Mesenteric fat pad (tissue), 1 donor: Measurements from ENCODE around the gene RBBP9. TPM values are rescaled to one million over a fixed set of nuclear protein-coding genes. Genes with fewer than 3 reads are reported as not detected.
"Not testable (repeated sequence)": the region's sequence is repeated elsewhere in the genome, so short reads cannot be mapped to it uniquely, and the experiment has no call there.

Source experiments
- DNase-seq: peaks from one replicate; pipeline ENCODE4 v3.0.0-alpha.2; 2020; ENCODE audit warnings: low spot score
- microRNA-seq: library from miRNA; unstranded; fragments of <30 nt; microRNA quantifications from one replicate; pipeline ENCODE4 v1.2.0, GENCODE V29; 2020; ENCODE audit warnings: borderline number of aligned reads
- total RNA-seq: library from RNA; stranded (reverse); fragmentation: NEBNext Ultra II Directional; extraction: Animal tissue kit (Norgen Biotek cat#: 25700); gene quantifications from one replicate; pipeline ENCODE4 v1.2.1, GENCODE V29; 2021
- donor health status: DM: yes; HTN: yes; CAD: no.

RBBP9 gene
- total RNA-seq, 1 donor from 2014 or later, result 16.9 TPM

- no peak for DNase-seq
Observed at GRCh38 chr20:18506744-18507143, 9.7 kb upstream of the RBBP9 start.

GRCh38 chr20:18504479-18505060 is 7.5 kb upstream of the RBBP9 start:
- DNase-seq, result no peak

- not testable (repeated sequence) for DNase-seq
Observed at GRCh38 chr20:18501672-18502071, 4.6 kb upstream of the RBBP9 start.

GRCh38 chr20:18497603-18498002 is 578 bp upstream of the RBBP9 start:
- DNase-seq, result no peak

- DNase-seq, result no peak
Observed at GRCh38 chr20:18496042-18496441, 983 bp downstream of the RBBP9 start.

GRCh38 chr20:18488301-18488700 is 8.7 kb downstream of the RBBP9 start:
- DNase-seq, result no peak

- DNase-seq, result no peak
Observed at GRCh38 chr20:18481596-18481995, 15.4 kb downstream of the RBBP9 start.

- DNase-seq, result no peak
Observed at GRCh38 chr20:18477821-18478220, 19.2 kb downstream of the RBBP9 start.

GRCh38 chr20:18477218-18477617 is 19.8 kb downstream of the RBBP9 start:
- no peak for DNase-seq

GRCh38 chr20:18466894-18467730 is 29.9 kb downstream of the RBBP9 start, which contains the start of the genes DZANK1 and POLR3F:
TSS of gene DZANK1 (minus strand) at chr20:18467030. CDS start at chr20:18465358, 1,672 bp downstream.
TSS of gene POLR3F (plus strand) at chr20:18467390. CDS start at chr20:18467507, 117 bp downstream.
- peak; percentile 97 for DNase-seq

GRCh38 chr20:18466574-18466893 is 30.5 kb downstream of the RBBP9 start:
- no peak for DNase-seq

GRCh38 chr20:18465536-18466200 is 31.4 kb downstream of the RBBP9 start:
- DNase-seq, result no peak

- no peak for DNase-seq
Observed at GRCh38 chr20:18456600-18456999, 40.4 kb downstream of the RBBP9 start.

- no peak for DNase-seq
Observed at GRCh38 chr20:18443886-18444285, 53.1 kb downstream of the RBBP9 start.

GRCh38 chr20:18440403-18440802 is 56.6 kb downstream of the RBBP9 start:
- DNase-seq, result no peak

GRCh38 chr20:18436847-18437246 is 60.2 kb downstream of the RBBP9 start:
- DNase-seq, result no peak

Small RNAs within 50 kb of the gene (microRNA-seq; reads per million reads assigned to microRNA genes)
- gene MIR3192, result not detected

Other genes starting within 250 kb of the RBBP9 start
- 12.4 TPM for gene ZNF133, start 208.7 kb downstream of the RBBP9 start, total RNA-seq
- 1.3 TPM for gene DZANK1, start 30.2 kb downstream of the RBBP9 start, total RNA-seq
- gene POLR3F, start 29.8 kb downstream of the RBBP9 start, total RNA-seq, result 7.5 TPM
- gene SEC23B, start 10.7 kb upstream of the RBBP9 start, total RNA-seq, result 43.6 TPM
- 65.9 TPM for gene SMIM26, start 70.2 kb upstream of the RBBP9 start, total RNA-seq
- 26.5 TPM for gene DTD1, start 90.8 kb upstream of the RBBP9 start, total RNA-seq